HEK293T (cell line): ENCODE data around the gene FSTL4.

ENCODE experiments used
- BHLHE40 ChIP-seq: fragments of 450-650 bp; IDR thresholded peaks from 2 replicates; pipeline ENCODE4 v1.6.1; 2016; ENCODE audit warnings: mild to moderate bottlenecking, moderate library complexity, borderline replicate concordance
- FOXA1 ChIP-seq: fragments of 450-650 bp; IDR thresholded peaks from 2 replicates; pipeline ENCODE4 v1.6.1; 2016; ENCODE audit warnings: mild to moderate bottlenecking
- FOXK2 ChIP-seq: fragments of 450-650 bp; IDR thresholded peaks from 2 replicates; pipeline ENCODE4 v1.6.1; 2016; ENCODE audit warnings: mild to moderate bottlenecking
- FOXM1 ChIP-seq: fragments of 450-650 bp; IDR thresholded peaks from 2 replicates; pipeline ENCODE4 v1.6.1; 2017; ENCODE audit warnings: mild to moderate bottlenecking, borderline replicate concordance
- HDGF ChIP-seq: fragments of 450-650 bp; IDR thresholded peaks from 2 replicates; pipeline ENCODE4 v1.6.1; 2017; ENCODE audit warnings: antibody characterized with exemption, borderline replicate concordance
- LEF1 ChIP-seq: fragments of 450-650 bp; IDR thresholded peaks from 2 replicates; pipeline ENCODE4 v1.6.1; 2017; ENCODE audit warnings: mild to moderate bottlenecking, borderline replicate concordance
- NFRKB ChIP-seq: fragments of 450-650 bp; IDR thresholded peaks from 2 replicates; pipeline ENCODE4 v1.6.1; 2016; ENCODE audit warnings: mild to moderate bottlenecking, moderate library complexity
- SP1 ChIP-seq: fragments of 450-650 bp; IDR thresholded peaks from 2 replicates; pipeline ENCODE4 v1.6.1; 2017

DNA sequence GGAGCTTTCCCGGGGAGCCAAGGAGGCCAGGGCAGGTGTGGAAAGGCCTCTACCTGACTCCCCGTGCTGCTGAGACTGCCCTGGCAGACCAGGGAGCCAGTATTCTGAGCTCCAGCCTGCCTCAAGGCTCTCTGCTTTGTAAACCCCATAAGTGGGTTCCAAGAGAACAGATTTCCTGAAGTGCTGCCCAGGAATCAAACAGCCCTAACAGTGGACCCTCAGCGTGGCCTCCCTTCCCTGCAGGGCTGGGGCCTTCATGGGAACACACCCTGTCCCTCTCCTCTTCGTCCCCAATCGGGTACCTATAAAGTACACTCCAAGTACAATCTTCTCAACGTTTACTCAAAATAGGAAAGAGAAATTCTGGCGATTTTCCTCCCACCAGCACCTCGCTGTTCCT is 252.5 kb downstream of the FSTL4 start:
- no peak for TF ChIP-seq FOXM1
- no peak for TF ChIP-seq SP1
- no peak for TF ChIP-seq BHLHE40
- no peak for TF ChIP-seq LEF1
- TF ChIP-seq HDGF: no peak
- TF ChIP-seq FOXA1: no peak
- TF ChIP-seq FOXK2: no peak
- TF ChIP-seq NFRKB: no peak
